ENCODE results near the gene NTN1. TPM values are rescaled to one million over a fixed set of nuclear protein-coding genes. Genes with fewer than 3 reads are reported as not detected.

NTN1 gene
- total and polyA plus RNA-seq, 2 of the 4 experiments (the other 2 are of a cell fraction): under 0.01 to 0.07 TPM

DNA sequence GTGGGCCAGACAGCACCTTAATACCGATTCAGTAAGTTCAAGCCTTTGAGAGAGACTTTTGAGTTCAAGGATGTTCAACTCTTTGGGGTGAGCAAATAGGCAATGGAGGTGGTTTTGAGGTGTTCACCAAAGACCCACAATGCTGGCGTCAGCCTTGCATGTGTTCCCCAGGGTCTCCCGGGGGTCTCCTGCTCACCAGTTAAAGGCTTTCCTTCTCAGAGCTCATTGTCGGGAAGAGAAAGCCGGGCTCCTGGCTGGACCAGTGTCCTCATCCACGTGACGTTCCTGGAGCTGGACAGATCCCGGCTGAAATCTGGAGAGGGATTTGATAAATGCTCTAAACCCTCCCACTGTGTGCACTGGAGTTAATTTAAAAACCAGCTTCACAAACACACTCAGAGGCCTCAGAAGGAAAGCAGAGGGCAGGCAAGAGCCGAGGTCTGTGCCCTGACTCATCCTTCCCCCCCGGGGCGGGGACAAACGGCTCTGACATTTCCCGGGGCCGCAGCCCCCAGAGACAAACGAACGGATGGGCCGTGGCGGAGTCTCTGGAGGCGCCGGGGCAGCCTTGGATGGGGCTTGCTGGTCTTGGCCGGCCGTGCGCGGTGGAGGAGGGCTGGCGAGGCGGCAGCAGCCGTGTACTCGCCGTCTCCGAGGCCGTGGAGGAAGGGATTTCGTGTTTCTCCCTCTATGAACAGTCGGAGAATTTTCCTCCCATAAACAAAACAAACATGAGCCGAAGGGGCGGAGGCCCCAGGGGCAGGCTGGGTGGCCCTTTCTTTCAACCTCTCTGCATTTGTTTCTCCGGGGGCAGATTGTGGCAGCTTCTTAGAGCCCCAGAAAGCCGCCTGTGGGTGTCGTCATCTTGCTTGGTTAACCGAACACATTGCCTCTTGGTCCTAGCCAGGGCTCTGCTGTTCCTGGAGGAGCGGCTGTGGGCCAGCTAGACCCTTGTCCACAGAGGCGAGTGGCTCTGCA, 94.2 kb downstream of the NTN1 start:
- Histone ChIP-seq H3K4me1 (ENCODE audit: control insufficient read depth, insufficient read depth, low read length) (no peaks in the 10 kb centered on the region), H2BK120ac (ENCODE audit: low read depth, low read length) (no peak overlapping the region), H2BK5ac (ENCODE audit: low read depth, low read length, poor library complexity, severe bottlenecking) (no peak overlapping the region), H3K9ac (ENCODE audit: low read depth, low read length) (no peak overlapping the region), H3K79me1 (ENCODE audit: low read depth in 1 of 2, low read length in 2 of 2) (no peaks in the 10 kb centered on the region), H2BK20ac (ENCODE audit: low read depth, low read length) (no peak overlapping the region), H3K4me3 (ENCODE audit: insufficient read depth, low read depth, low read length) (no peak overlapping the region), H4K8ac (ENCODE audit: low read depth in 2 of 2, low read length in 2 of 2) (no peak overlapping the region), H3K4ac (ENCODE audit: low read depth, low read length) (no peak overlapping the region), H3K4me2 (ENCODE audit: low read depth, low read length) (peak overlapping the region; percentile 2; the same call in 1 of the 2 replicates), H3K9me3 (ENCODE audit: control insufficient read depth, insufficient read depth, low read length) (peaks cover 3% of the 10 kb centered on the region; the same call in 1 of the 2 replicates), H2BK15ac (ENCODE audit: low read depth, low read length) (no peak overlapping the region), H3K14ac (replicated peaks; ENCODE audit: low read depth, low read length) (no peak overlapping the region), H2AK5ac (ENCODE audit: low read depth, low read length) (no peak overlapping the region), H4K91ac (ENCODE audit: insufficient read depth, low read depth, low read length) (no peak overlapping the region), H3K9me1 (ENCODE audit: insufficient read depth, low read length) (no peaks in the 10 kb centered on the region), H3K18ac (ENCODE audit: low read depth, low read length) (no peak overlapping the region), H4K20me1 (ENCODE audit: insufficient read depth, low read length) (no peaks in the 10 kb centered on the region), H2AFZ (replicated peaks; ENCODE audit: low read length, poor library complexity) (peak overlapping the region; percentile 67), H3K27me3 (ENCODE audit: control insufficient read depth, insufficient read depth, low read length) (no peaks in the 10 kb centered on the region), H2AK9ac (replicated peaks; ENCODE audit: low read depth, low read length, poor library complexity) (no peak overlapping the region), H3K36me3 (ENCODE audit: control insufficient read depth, insufficient read depth, low read length) (no peaks in the 10 kb centered on the region), H3K23ac (ENCODE audit: low read depth, low read length) (no peak overlapping the region), H4K5ac (ENCODE audit: low read depth, low read length) (no peak overlapping the region), H3K56ac (ENCODE audit: extremely low read depth, insufficient read depth, low read length) (no peak overlapping the region), H3K27ac (ENCODE audit: insufficient read depth, low read length) (no peak overlapping the region)
- intact Hi-C loops (cut with micrococcal nuclease): loop anchor here (5.0 kb wide), 1 partner anchor 407 kb away; no protein-coding TSS in a partner anchor
- TF ChIP-seq MAFK (IDR thresholded peaks at IDR 0.05; ENCODE audit: low read depth, low read length): no peak
- TF ChIP-seq USF2 (IDR thresholded peaks at IDR 0.05; ENCODE audit: low read depth, low read length): no peak
- no peak for TF ChIP-seq CHD1 (IDR thresholded peaks at IDR 0.05; ENCODE audit: low read depth, low read length)
- no peak for TF ChIP-seq BHLHE40 (IDR thresholded peaks at IDR 0.05; ENCODE audit: low read depth, low read length)
- no peak for TF ChIP-seq FOS (IDR thresholded peaks at IDR 0.05; ENCODE audit: low read depth, low read length)
- TF ChIP-seq POLR2A (IDR thresholded peaks at IDR 0.05; ENCODE audit: low read depth, low read length): no peak
- no peak for TF ChIP-seq MXI1 (IDR thresholded peaks at IDR 0.05; ENCODE audit: borderline replicate concordance, low read depth, low read length)
- no peak for TF ChIP-seq RAD21 (IDR thresholded peaks at IDR 0.05; ENCODE audit: low read length)
- TF ChIP-seq CTCF (conservative IDR thresholded peaks at IDR 0.05; ENCODE audit: low read depth, low read length): no peak
- TF ChIP-seq CEBPB (IDR thresholded peaks at IDR 0.05; ENCODE audit: low read depth, low read length): no peak
- no peak for TF ChIP-seq RCOR1 (IDR thresholded peaks at IDR 0.05; ENCODE audit: insufficient replicate concordance, low read length)
- TF ChIP-seq NFE2L2 (IDR thresholded peaks at IDR 0.05; ENCODE audit: low read depth, low read length): no peak
- ChIA-PET CTCF (no interaction called here), POLR2A (ENCODE audit: unreplicated experiment) (no interaction called here)
- 13% methylated on average over 7 of the region's 41 CpGs; no CpG with 5 or more reads in 1 of the 2 experiments for WGBS, 2 experiments (ENCODE audit: extremely low coverage in 2 of 2, insufficient read length in 1 of 2)
- BruUV-seq (replicated peaks): no TSS peak
- peak; percentile 6 for DNase-seq
- peak; percentile 81 for ATAC-seq (ENCODE audit: low read depth)
- dilution Hi-C loops (cut with HindIII; ENCODE audit: low sequenced_read_pairs, unreplicated experiment): no loop called here
- in situ Hi-C loops (cut with MboI; ENCODE audit: low sequenced_read_pairs): no loop called here
